HG03565 (cell line): Measurements from ENCODE around the gene PACSIN1.
"Not testable (repeated sequence)": the region's sequence is repeated elsewhere in the genome, so short reads cannot be mapped to it uniquely, and the experiment has no call there.

Experiments used
- ATAC-seq: cut with Tn5 transposase; IDR thresholded peaks from one replicate; pipeline ENCODE4 v1.9.1; 2021; ENCODE audit warnings: mild to moderate bottlenecking, moderate library complexity; ENCODE audit not compliant: unreplicated experiment

PACSIN1 gene

GRCh38 chr6:34457742-34458735 lies 7.8 kb upstream of the PACSIN1 start:
- ATAC-seq, result no peak

- ATAC-seq, result no peak
Measured at GRCh38 chr6:34459899-34460593, 5.8 kb upstream of the PACSIN1 start.

GRCh38 chr6:34460796-34461507 lies 4.9 kb upstream of the PACSIN1 start:
- no peak for ATAC-seq

GRCh38 chr6:34462010-34462409 lies 3.9 kb upstream of the PACSIN1 start:
- ATAC-seq, result no peak

GRCh38 chr6:34462551-34462971 lies 3.3 kb upstream of the PACSIN1 start:
- ATAC-seq, result no peak

GRCh38 chr6:34463299-34463698 lies 2.6 kb upstream of the PACSIN1 start:
- ATAC-seq, result no peak

GRCh38 chr6:34463849-34464248 lies 2.0 kb upstream of the PACSIN1 start:
- ATAC-seq, result no peak

- no peak for ATAC-seq
Measured at GRCh38 chr6:34466242-34467185, 638 bp downstream of the PACSIN1 start.

GRCh38 chr6:34468378-34468892 lies 2.6 kb downstream of the PACSIN1 start:
- no peak for ATAC-seq

- ATAC-seq, result no peak
Measured at GRCh38 chr6:34469499-34469898, 3.6 kb downstream of the PACSIN1 start.

GRCh38 chr6:34472425-34472824 lies 6.5 kb downstream of the PACSIN1 start:
- no peak for ATAC-seq

GRCh38 chr6:34473967-34474366 lies 8.1 kb downstream of the PACSIN1 start:
- no peak for ATAC-seq

- ATAC-seq, result no peak
Measured at GRCh38 chr6:34474754-34475153, 8.9 kb downstream of the PACSIN1 start.

GRCh38 chr6:34475238-34475682 lies 9.4 kb downstream of the PACSIN1 start:
- ATAC-seq, result no peak

GRCh38 chr6:34475767-34476328 lies 10.0 kb downstream of the PACSIN1 start:
- no peak for ATAC-seq

- ATAC-seq, result no peak
Measured at GRCh38 chr6:34476447-34476846, 10.6 kb downstream of the PACSIN1 start.

GRCh38 chr6:34476921-34477320 lies 11.0 kb downstream of the PACSIN1 start:
- ATAC-seq, result no peak

- no peak for ATAC-seq
Measured at GRCh38 chr6:34478796-34479195, 12.9 kb downstream of the PACSIN1 start.

GRCh38 chr6:34483781-34484180 lies 17.9 kb downstream of the PACSIN1 start:
- not testable (repeated sequence) for ATAC-seq

- no peak for ATAC-seq
Measured at GRCh38 chr6:34484391-34484790, 18.5 kb downstream of the PACSIN1 start.
